Measurements from ENCODE around the gene TCF20. TPM values are rescaled to one million over a fixed set of nuclear protein-coding genes. Genes with fewer than 3 reads are reported as not detected.

TCF20 gene
- total and polyA plus RNA-seq, 2 donors from 2014 or later, result 6.1 to 63.6 TPM

DNA sequence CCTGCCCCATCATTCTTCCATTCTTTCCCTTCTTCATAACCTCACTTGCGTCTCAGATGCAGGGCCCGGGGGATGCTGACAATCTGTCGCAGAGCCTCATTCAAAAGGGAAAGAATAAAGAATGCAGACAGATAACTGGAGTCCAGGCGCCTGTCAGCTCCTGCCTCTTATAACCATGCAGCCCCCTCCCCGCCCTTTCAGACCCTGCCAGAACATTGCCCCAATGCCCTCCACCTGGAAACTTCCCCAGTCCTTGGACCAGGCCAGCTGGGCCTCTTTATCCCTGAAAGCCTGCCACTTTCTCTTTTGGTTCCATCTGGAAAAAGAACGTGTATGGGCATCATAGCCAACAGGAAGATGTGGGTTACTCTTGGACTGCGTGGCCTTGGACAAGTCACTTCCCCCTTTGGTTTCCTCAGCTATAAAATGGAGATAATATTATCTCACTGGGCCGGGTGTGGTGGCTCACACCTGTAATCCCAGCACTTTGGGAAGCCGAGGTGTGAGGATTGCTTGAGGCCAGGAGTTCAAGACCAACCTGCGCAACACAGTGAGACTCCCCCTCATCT lies 2.1 kb upstream of the TCF20 start:
- Histone ChIP-seq H3K4me1 (ENCODE audit: control insufficient read depth in 2 of 3, insufficient read depth in 2 of 3, low read depth in 1 of 3, low read length in 3 of 3) (peaks cover 4 to 7% (median 7%) of the 10 kb centered on the region in 3 donors), H3K27me3 (ENCODE audit: control insufficient read depth, insufficient read depth, low read length) (no peaks in the 10 kb centered on the region), H3K36me3 (ENCODE audit: control insufficient read depth in 2 of 3, insufficient read depth in 3 of 3, low read length in 3 of 3) (no peaks in the 10 kb centered on the region), H3K9me3 (ENCODE audit: control insufficient read depth in 2 of 3, insufficient read depth in 1 of 3, low read length in 3 of 3) (no peaks in the 10 kb centered on the region), H3K27ac (ENCODE audit: low read depth in 2 of 2, low read length in 2 of 2) (no peak overlapping the region), H3K9ac (ENCODE audit: low read length in 3 of 3) (no peak overlapping the region), H3K4me3 (ENCODE audit: low read length in 3 of 3) (no peak overlapping the region)
- intact Hi-C loops (cut with DNase I), result no loop called here
- peak in 1 of 5 donors; percentile 45 for DNase-seq
- FAIRE-seq, result no peak
- TF ChIP-seq, protein P1, sequence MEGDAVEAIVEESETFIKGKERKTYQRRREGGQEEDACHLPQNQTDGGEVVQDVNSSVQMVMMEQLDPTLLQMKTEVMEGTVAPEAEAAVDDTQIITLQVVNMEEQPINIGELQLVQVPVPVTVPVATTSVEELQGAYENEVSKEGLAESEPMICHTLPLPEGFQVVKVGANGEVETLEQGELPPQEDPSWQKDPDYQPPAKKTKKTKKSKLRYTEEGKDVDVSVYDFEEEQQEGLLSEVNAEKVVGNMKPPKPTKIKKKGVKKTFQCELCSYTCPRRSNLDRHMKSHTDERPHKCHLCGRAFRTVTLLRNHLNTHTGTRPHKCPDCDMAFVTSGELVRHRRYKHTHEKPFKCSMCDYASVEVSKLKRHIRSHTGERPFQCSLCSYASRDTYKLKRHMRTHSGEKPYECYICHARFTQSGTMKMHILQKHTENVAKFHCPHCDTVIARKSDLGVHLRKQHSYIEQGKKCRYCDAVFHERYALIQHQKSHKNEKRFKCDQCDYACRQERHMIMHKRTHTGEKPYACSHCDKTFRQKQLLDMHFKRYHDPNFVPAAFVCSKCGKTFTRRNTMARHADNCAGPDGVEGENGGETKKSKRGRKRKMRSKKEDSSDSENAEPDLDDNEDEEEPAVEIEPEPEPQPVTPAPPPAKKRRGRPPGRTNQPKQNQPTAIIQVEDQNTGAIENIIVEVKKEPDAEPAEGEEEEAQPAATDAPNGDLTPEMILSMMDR (IDR thresholded peaks at IDR 0.05; ENCODE audit: borderline replicate concordance, extremely low read depth, insufficient read depth), result no peak

DNA sequence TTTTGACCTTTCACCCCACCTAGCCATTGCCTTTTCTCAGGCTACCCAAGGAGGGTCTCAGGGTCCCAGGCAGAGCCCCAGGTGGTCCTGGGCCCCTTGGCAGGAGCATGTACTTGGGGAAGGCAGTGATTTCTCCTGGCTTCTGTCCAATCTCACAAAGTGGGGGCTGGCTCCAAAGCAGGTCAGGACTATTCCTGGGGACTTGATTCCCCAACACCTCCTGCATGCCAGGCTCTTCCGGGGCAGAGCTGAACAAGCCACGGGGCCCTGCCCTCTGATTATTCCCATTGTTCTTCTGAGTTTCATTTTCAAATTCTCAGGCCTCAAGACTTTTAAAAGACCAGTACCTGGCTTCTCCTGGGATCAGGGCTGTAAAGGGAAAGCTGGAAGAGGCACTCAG lies 1.5 kb upstream of the TCF20 start:
- Histone ChIP-seq H3K36me3 (ENCODE audit: control insufficient read depth in 2 of 3, insufficient read depth in 3 of 3, low read length in 3 of 3) (no peaks in the 10 kb centered on the region), H3K27me3 (ENCODE audit: control insufficient read depth, insufficient read depth, low read length) (no peaks in the 10 kb centered on the region), H3K9ac (ENCODE audit: low read length in 3 of 3) (no peak overlapping the region), H3K9me3 (ENCODE audit: control insufficient read depth in 2 of 3, insufficient read depth in 1 of 3, low read length in 3 of 3) (no peaks in the 10 kb centered on the region), H3K4me3 (ENCODE audit: low read length in 3 of 3) (no peak overlapping the region), H3K4me1 (ENCODE audit: control insufficient read depth in 2 of 3, insufficient read depth in 2 of 3, low read depth in 1 of 3, low read length in 3 of 3) (peaks cover 4 to 7% (median 7%) of the 10 kb centered on the region in 3 donors), H3K27ac (ENCODE audit: low read depth in 2 of 2, low read length in 2 of 2) (no peak overlapping the region)
- no peak for FAIRE-seq
- TF ChIP-seq, protein P1 (IDR thresholded peaks at IDR 0.05; ENCODE audit: borderline replicate concordance, extremely low read depth, insufficient read depth), result no peak
- intact Hi-C loops (cut with DNase I), result no loop called here
- no peak for DNase-seq

DNA sequence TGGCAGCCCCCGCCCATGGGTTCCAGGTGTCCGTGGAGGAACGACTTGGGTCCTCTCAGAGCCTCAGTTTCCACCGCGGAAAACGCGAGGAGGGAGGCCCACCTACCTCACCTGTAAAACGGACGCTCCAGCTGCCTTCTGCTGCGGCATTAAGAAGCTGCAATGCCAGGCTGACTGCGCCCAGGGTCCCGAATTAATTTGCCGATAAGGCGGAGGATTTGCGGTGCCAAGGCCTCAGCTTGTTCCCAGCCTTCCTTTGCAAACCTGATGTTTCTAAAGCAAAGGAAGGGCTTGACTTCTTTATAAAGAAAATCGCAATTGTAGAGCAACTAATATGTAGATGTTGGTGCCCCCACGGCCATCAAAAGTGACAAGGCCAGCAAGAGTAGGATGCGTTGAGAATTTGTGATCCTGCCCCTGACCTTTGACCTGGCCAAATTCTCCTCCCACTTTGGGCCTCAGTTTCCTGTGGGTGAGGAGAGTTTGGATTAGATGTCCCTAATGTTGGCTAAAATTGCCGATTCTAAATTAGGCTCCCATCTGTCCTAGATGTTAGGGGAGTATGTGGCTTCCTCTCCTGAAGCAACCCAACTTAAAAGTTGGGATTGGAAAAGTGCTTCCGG lies 849 bp upstream of the TCF20 start:
- H3K27me3 ChIP-seq (ENCODE audit: control insufficient read depth, insufficient read depth, low read length), result no peaks in the 10 kb centered on the region
- peaks cover 4 to 7% (median 7%) of the 10 kb centered on the region in 3 donors for H3K4me1 ChIP-seq (ENCODE audit: control insufficient read depth in 2 of 3, insufficient read depth in 2 of 3, low read depth in 1 of 3, low read length in 3 of 3)
- H3K9ac ChIP-seq (ENCODE audit: low read length in 3 of 3), result no peak overlapping the region

More for the DNA sequence above, 849 bp upstream of the TCF20 start:
- Histone ChIP-seq H3K4me3 (ENCODE audit: low read length in 3 of 3) (peak overlapping the region in 1 of 3 donors; percentile 56), H3K27ac (ENCODE audit: low read depth in 2 of 2, low read length in 2 of 2) (no peak overlapping the region), H3K36me3 (ENCODE audit: control insufficient read depth in 2 of 3, insufficient read depth in 3 of 3, low read length in 3 of 3) (no peaks in the 10 kb centered on the region), H3K9me3 (ENCODE audit: control insufficient read depth in 2 of 3, insufficient read depth in 1 of 3, low read length in 3 of 3) (no peaks in the 10 kb centered on the region)
- FAIRE-seq, result no peak
- DNase-seq, result no peak
- TF ChIP-seq, protein P1 (IDR thresholded peaks at IDR 0.05; ENCODE audit: borderline replicate concordance, extremely low read depth, insufficient read depth), result no peak
- intact Hi-C loops (cut with DNase I), result no loop called here
